GM12873 (cell line): ENCODE data around the gene HS3ST3A1.

Source experiments
- TF ChIP-seq, protein P1 (sequence below): IDR thresholded peaks from 2 replicates; pipeline ENCODE4 v1.5.1; 2012; ENCODE audit warnings: low read depth, mild to moderate bottlenecking, moderate library complexity, low read length, control low read depth; ENCODE audit not compliant: insufficient read depth; ENCODE audit errors: missing control alignments

Gene HS3ST3A1

DNA sequence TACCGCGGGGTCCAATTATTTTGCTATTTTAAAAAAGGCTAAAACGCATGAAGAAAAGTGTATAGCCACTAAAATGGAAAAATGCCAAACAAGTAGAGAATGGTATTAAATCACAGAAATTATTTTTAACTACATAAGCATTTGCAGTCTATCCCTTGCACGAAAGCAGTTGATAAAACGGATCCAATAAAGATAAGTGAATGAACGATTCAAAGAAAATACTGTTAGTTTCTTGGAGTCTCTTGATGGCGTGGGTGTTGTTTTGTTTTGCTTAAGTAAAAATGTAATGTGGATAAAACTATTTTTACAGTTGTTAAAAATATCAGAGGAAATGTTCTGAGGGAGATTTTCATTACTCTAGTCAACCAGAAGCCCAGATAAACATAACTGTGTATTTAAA, 9.3 kb downstream of the HS3ST3A1 start:
- TF ChIP-seq, protein P1, sequence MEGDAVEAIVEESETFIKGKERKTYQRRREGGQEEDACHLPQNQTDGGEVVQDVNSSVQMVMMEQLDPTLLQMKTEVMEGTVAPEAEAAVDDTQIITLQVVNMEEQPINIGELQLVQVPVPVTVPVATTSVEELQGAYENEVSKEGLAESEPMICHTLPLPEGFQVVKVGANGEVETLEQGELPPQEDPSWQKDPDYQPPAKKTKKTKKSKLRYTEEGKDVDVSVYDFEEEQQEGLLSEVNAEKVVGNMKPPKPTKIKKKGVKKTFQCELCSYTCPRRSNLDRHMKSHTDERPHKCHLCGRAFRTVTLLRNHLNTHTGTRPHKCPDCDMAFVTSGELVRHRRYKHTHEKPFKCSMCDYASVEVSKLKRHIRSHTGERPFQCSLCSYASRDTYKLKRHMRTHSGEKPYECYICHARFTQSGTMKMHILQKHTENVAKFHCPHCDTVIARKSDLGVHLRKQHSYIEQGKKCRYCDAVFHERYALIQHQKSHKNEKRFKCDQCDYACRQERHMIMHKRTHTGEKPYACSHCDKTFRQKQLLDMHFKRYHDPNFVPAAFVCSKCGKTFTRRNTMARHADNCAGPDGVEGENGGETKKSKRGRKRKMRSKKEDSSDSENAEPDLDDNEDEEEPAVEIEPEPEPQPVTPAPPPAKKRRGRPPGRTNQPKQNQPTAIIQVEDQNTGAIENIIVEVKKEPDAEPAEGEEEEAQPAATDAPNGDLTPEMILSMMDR = no peak

DNA sequence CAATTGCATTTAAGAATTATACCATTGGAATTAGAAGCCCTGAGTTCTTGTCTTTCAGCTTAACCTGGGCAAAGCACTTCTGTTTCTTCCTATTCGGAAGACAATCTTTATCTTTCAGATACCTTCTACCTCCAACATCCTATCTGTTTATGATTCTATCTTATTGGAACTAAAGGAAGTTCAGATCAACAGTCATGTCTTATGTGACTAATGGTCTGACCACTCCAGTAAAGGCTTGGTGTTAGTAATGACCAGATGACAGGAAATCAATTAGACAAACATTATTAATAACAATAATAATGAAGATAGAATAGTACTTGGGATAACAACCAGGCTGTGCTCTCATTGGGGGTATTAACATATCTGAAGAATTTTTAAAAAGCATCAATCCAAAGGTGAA, 11.3 kb downstream of the HS3ST3A1 start:
- TF ChIP-seq, protein P1 = no peak

DNA sequence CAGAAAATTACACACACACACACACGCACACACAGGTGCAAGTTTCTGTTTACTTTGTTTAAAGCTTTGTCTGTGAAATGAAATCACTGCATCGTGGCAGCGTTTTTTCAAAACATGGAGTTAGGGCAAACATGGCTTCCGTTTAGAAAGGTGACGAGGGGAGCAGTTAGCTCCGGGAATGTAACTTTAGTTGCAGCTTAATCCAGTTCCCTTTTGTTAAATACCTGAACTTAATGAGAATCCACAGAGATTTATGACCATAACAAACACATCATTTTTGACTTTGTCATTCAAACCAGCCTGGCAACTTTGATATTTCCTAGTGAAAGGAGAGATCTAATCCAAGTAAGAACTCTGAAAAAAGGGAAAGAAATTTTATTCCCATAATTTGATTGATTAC, 12.1 kb downstream of the HS3ST3A1 start:
- TF ChIP-seq, protein P1 = no peak

DNA sequence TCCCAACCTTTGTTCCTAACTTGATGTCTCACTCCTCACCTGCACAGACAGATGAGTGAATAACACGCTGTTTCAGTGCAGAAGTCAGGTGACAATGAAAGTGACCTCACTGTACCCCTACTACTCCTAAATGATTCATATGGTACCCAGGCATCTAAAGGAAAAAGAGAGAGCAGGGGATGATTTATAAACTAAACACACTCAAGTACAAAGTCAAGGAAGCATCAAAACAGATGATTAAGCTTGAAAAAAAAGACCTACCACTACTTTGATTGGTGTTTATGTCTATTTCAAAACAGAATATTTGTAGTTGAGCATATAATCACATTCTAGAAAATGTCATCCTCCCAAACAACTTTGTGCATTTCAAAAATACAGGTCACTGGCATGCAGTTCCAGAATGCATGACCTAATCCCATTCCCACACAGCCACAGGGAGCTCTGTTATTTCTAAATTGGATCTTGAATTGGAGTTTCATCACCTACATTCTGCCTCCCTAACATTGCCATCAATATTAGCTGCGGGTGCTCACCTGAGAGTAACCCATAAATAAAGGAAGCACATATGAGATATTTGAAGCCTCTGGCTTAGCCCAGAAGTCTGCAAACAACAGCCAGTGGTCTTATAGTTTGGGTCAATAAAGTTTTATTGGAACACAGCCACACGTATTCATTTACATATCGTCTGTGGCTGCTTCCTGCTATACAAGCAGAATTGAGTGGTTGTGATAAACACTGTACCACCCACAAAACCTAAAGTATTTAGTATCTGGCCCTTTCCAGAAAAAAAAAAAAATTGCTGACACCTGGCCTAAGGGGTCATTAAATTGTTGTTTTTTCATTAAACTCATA, 14.0 kb downstream of the HS3ST3A1 start:
- TF ChIP-seq, protein P1 = no peak

DNA sequence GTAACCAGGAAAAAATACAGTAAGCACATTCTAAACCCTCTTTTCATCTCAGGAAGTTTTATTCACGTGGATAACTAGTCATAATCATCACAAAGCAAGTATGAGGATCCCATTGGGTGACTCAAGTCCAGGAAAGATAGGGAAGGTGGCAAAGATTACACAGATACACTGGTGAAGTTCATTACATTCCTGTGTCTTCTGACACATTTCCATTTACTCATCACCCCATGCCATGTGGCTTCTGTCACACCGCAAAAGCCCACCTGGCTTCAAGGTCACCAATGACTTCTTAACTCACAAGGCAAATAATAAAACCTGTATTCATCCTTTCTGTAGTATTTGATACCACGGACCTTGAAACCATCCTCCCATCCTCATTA, 17.0 kb downstream of the HS3ST3A1 start:
- TF ChIP-seq, protein P1 = no peak

DNA sequence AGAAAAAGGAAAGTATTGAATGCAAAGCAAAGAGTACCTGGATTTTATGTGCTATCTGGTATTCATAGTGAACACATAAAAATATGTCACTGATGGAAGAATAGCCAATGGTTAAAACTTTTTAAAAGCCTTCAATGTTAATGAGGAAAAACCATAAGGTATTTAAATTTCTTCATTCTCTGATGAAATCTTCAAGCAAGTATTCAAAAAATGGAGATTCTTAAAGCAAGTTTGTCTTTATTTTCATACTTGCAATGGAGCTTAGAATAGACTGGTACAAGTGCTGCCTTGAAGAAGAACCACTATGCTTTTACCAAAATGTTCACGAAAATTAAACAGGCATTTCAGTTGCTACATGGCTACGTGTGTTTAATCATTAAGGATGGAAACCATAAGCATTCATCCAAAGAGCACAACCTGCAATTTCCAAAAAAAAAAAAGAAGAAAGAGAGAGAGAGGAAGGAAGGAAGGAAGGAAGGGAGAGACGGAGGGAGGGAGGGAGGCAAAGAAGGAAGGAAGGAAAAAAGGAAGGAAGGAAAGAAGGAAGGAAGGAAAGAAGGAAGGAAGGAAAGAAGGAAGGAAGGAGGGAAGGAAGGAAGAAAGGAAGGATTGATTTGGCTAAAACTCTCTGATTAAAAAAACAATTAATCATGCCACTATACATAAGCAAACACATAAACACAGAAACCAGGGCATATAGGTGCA, 17.6 kb downstream of the HS3ST3A1 start:
- TF ChIP-seq, protein P1 = no peak

DNA sequence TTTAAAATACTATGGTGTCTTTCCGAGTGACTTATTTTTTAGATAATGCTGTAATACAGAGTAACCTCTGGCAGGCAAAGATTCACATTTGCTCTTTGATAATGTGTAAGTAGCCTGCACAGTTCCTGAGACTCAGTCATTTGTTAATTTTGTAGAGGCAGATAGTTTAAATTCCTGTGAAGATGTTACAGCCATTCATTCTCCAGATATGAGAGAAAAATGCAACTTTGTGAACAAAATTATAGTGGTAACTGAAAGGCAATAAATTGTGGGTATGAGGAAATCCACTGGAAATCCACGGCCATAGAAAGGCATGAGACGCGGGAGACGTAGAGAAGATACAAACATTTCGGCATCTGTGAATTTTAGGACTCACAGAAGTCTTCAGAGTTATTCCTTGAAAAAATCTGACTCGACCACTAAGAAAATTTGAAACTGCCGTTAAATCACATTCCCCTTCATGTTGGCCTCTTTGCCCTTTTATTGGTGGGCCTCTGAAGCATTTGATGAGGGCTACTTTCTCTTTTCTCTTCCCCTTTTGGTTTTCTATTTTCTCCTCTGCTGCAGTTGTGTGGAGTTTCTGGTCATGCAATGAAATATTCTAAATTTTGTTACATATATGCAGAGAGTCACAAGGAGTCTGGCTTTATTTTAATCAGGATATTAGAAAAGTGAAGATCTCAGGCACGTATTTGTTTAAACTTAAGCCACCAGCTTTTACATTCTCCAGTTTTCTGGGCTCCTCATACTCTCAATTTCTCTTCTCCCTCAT, 18.8 kb downstream of the HS3ST3A1 start:
- TF ChIP-seq, protein P1 = no peak
